BJ (cell line): ENCODE measurements around the gene SLC9A2. TPM values are rescaled to one million over a fixed set of nuclear protein-coding genes. Genes with fewer than 3 reads are reported as not detected.

Source experiments
- CTCF ChIA-PET: fragments of 350-600 bp; formaldehyde crosslinking; extraction: SDS; loops from one replicate; lab custom pipeline; 2021; ENCODE audit warnings: antibody characterized with exemption, inconsistent platforms; lab: Yijun Ruan, JAX
- POLR2A ChIA-PET: fragments of 300-600 bp; sonication (Branson Sonifier 250); formaldehyde crosslinking; extraction: SDS; loops from one replicate; lab custom pipeline; 2021; ENCODE audit warnings: antibody characterized with exemption; lab: Charles Lee
- DNase-seq: peaks from one replicate; pipeline ENCODE4 v3.0.0-alpha.2; 2011; ENCODE audit warnings: low read depth
- H3K27me3 ChIP-seq: 2 replicates; pipeline ENCODE4 v1.6.0; 2011; ENCODE audit warnings: low read length; ENCODE audit not compliant: control insufficient read depth, insufficient read depth
- H3K36me3 ChIP-seq: 2 replicates; pipeline ENCODE4 v1.5.1; 2011; ENCODE audit warnings: low read length; ENCODE audit not compliant: control insufficient read depth, insufficient read depth
- H3K4me3 ChIP-seq: 2 replicates; pipeline ENCODE4 v1.5.1; 2011; ENCODE audit warnings: low read depth, mild to moderate bottlenecking, control low read depth, low read length
- CTCF ChIP-seq: IDR thresholded peaks from 2 replicates; pipeline ENCODE4 v1.5.1; 2011; ENCODE audit warnings: low read depth, mild to moderate bottlenecking, control low read depth, inconsistent platforms, low read length, moderate library complexity; ENCODE audit not compliant: insufficient read depth
- polyA plus RNA-seq: library from polyadenylated mRNA; depleted of rRNA; stranded (reverse); fragments of >200 nt; gene quantifications from 2 replicates; pipeline ENCODE4 v1.2.3, GENCODE V29; 2011

SLC9A2 gene
- polyA plus RNA-seq, 1 experiment, result not detected

- no peak overlapping the region for H3K4me3 ChIP-seq
- DNase-seq, result no peak
- ChIA-PET POLR2A (no interaction called here), CTCF (no interaction called here)
- no peaks in the 10 kb centered on the region for H3K36me3 ChIP-seq
- TF ChIP-seq CTCF, result no peak
- no peaks in the 10 kb centered on the region for H3K27me3 ChIP-seq
These were observed 50.0 kb downstream of the SLC9A2 start for GRCh38 chr2:102669401-102669800.

GRCh38 chr2:102672107-102672776, 52.9 kb downstream of the SLC9A2 start:
- no peak for DNase-seq
- Histone ChIP-seq H3K36me3 (no peaks in the 10 kb centered on the region), H3K4me3 (no peak overlapping the region), H3K27me3 (no peaks in the 10 kb centered on the region)
- TF ChIP-seq CTCF, result no peak
- ChIA-PET POLR2A (no interaction called here), CTCF (no interaction called here)

GRCh38 chr2:102674370-102674769, 55.0 kb downstream of the SLC9A2 start:
- TF ChIP-seq CTCF, result no peak
- Histone ChIP-seq H3K4me3 (no peak overlapping the region), H3K36me3 (no peaks in the 10 kb centered on the region), H3K27me3 (no peaks in the 10 kb centered on the region)
- POLR2A ChIA-PET, result no interaction called here
- CTCF ChIA-PET, result interaction anchor here (1.2 kb wide), 1 partner anchor 10 kb away, joined by 3 read pairs; no protein-coding TSS in a partner anchor
- no peak for DNase-seq

- POLR2A ChIA-PET, result no interaction called here
- Histone ChIP-seq H3K27me3 (no peaks in the 10 kb centered on the region), H3K36me3 (no peaks in the 10 kb centered on the region), H3K4me3 (no peak overlapping the region)
- DNase-seq, result no peak
- CTCF ChIA-PET, result interaction anchor here (1.2 kb wide), 1 partner anchor 10 kb away, joined by 3 read pairs; no protein-coding TSS in a partner anchor
- no peak for TF ChIP-seq CTCF
These were observed 55.5 kb downstream of the SLC9A2 start for GRCh38 chr2:102674836-102675235.

- Histone ChIP-seq H3K4me3 (no peak overlapping the region), H3K27me3 (no peaks in the 10 kb centered on the region), H3K36me3 (no peaks in the 10 kb centered on the region)
- ChIA-PET POLR2A (no interaction called here), CTCF (no interaction called here)
- no peak for DNase-seq
- TF ChIP-seq CTCF, result no peak
These were observed 58.2 kb downstream of the SLC9A2 start for GRCh38 chr2:102677244-102678215.
